Panc1 (cell line): ENCODE results near the gene STPG1. TPM values are rescaled to one million over a fixed set of nuclear protein-coding genes. Genes with fewer than 3 reads are reported as not detected.

Source experiments
- ATAC-seq: fragments of 200-7000 bp; cut with Tn5 transposase; 2 replicates; pipeline ENCODE4 v1.9.1; 2020; ENCODE audit warnings: mild to moderate bottlenecking, moderate library complexity
- BruUV-seq: library from RNA; stranded (reverse); fragments of 400-500 nt; replicated peaks from 2 replicates; lab custom pipeline; 2021; lab: Mats Ljungman, UMichigan
- CTCF ChIA-PET: fragments of 300-600 bp; sonication (Branson Sonifier 250); formaldehyde crosslinking; loops from one replicate; lab custom pipeline; 2022; ENCODE audit warnings: antibody characterized with exemption; lab: Charles Lee
- POLR2A ChIA-PET: fragments of 300-600 bp; sonication (Branson Sonifier 250); formaldehyde crosslinking; loops from one replicate; lab custom pipeline; 2022; ENCODE audit warnings: antibody characterized with exemption; lab: Charles Lee
- DNase-seq: peaks from one replicate; pipeline ENCODE4 v3.0.0-alpha.2; 2010; ENCODE audit warnings: low read depth, low spot score
- H3K27ac ChIP-seq: 2 replicates; pipeline ENCODE4 v1.5.1; 2011; ENCODE audit warnings: mild to moderate bottlenecking, low read length, inconsistent platforms
- H3K27me3 ChIP-seq: fragments of 200-500 bp; sonication (Bioruptor generic); 2 replicates; pipeline ENCODE4 v1.6.0; 2014; ENCODE audit warnings: low read length, inconsistent platforms; ENCODE audit not compliant: control insufficient read depth, insufficient read depth
- H3K36me3 ChIP-seq: fragments of 200-500 bp; sonication (Bioruptor generic); 2 replicates; pipeline ENCODE4 v1.5.1; 2014; ENCODE audit warnings: inconsistent platforms, mild to moderate bottlenecking, low read length, moderate library complexity; ENCODE audit not compliant: control insufficient read depth, insufficient read depth
- H3K4me1 ChIP-seq: 2 replicates; pipeline ENCODE4 v1.5.1; 2011; ENCODE audit warnings: inconsistent platforms, mild to moderate bottlenecking, low read length, moderate library complexity; ENCODE audit not compliant: control insufficient read depth, insufficient read depth
- H3K4me3 ChIP-seq, 2 experiments: 2 replicates each; pipeline ENCODE4 v1.5.1; 2011 to 2012; ENCODE audit warnings: low read depth in 2 of 2, low read length in 2 of 2, mild to moderate bottlenecking in 2 of 2, inconsistent platforms in 1 of 2, moderate library complexity in 1 of 2
- H3K9me3 ChIP-seq: fragments of 200-500 bp; sonication (Bioruptor generic); 2 replicates; pipeline ENCODE4 v1.5.1; 2014; ENCODE audit warnings: low read depth, mild to moderate bottlenecking, inconsistent platforms, low read length, moderate library complexity; ENCODE audit not compliant: control insufficient read depth, insufficient read depth
- CTCF ChIP-seq: fragments of 450-650 bp; IDR thresholded peaks from 2 replicates; pipeline ENCODE4 v1.5.1; 2017; ENCODE audit warnings: mild to moderate bottlenecking
- POLR2AphosphoS5 ChIP-seq: IDR thresholded peaks from 2 replicates; pipeline ENCODE4 v1.6.1; 2012; ENCODE audit warnings: mild to moderate bottlenecking, low read depth, low read length, moderate library complexity
- REST ChIP-seq, 2 experiments: IDR thresholded peaks; 2 replicates each; pipeline ENCODE4 v1.6.1; 2011 to 2012; ENCODE audit warnings: low read depth in 2 of 2, control low read depth in 1 of 2, low read length in 1 of 2, mild to moderate bottlenecking in 1 of 2, moderate library complexity in 1 of 2; ENCODE audit not compliant: insufficient read depth in 1 of 2
- SIN3A ChIP-seq: IDR thresholded peaks from 2 replicates; pipeline ENCODE4 v1.6.1; 2012; ENCODE audit warnings: low read depth, mild to moderate bottlenecking, low read length, moderate library complexity, borderline replicate concordance; ENCODE audit not compliant: insufficient read depth
- TCF7L2 ChIP-seq: IDR thresholded peaks from 2 replicates; pipeline ENCODE4 v1.6.1; 2011; ENCODE audit warnings: mild to moderate bottlenecking, low read depth, low read length, inconsistent platforms
- in situ Hi-C: cut with HindIII; loops from 2 replicates; pipeline ENCODE4 v1.10.0; 2016; ENCODE audit warnings: low sequenced_read_pairs, low pct_unique_long_range_greater_than_20kb
- intact Hi-C: fragments of 100-400 bp; cut with micrococcal nuclease; formaldehyde crosslinking; loops from one replicate; pipeline ENCODE4 v1.10.0; 2022; ENCODE audit not compliant: unreplicated experiment
- total RNA-seq: library from RNA; stranded (reverse); gene quantifications from one replicate; pipeline ENCODE4 v1.2.1, GENCODE V29; 2021; ENCODE audit not compliant: unreplicated experiment

STPG1 gene
- total RNA-seq, 1 experiment from 2014 or later = 9.9 TPM

DNA sequence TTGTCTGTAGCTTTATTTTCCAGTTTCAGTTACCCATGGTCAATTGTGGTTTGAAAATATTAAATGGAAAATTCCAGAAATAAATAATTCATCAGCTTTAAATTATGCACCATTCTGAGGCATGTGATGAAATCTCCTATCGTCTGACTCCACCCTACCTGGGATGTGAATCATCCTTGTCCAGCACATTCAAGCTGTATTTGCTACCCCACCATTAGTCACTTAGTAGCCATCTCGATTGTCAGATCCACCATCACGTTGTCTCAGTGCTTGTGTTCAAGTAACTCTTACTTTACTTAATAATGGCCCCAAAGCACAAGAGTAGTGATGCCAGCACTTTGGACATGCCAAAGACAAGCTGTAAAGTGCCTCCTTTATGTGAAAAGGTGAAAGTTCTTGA is 4.0 kb downstream of the STPG1 start:
- Histone ChIP-seq H3K4me1 (peaks cover 14% of the 10 kb centered on the region; the same call in 1 of the 2 replicates), H3K9me3 (no peaks in the 10 kb centered on the region), H3K27me3 (no peaks in the 10 kb centered on the region), H3K4me3 (no peak overlapping the region), H3K27ac (no peak overlapping the region), H3K36me3 (no peaks in the 10 kb centered on the region)
- POLR2A ChIA-PET = no interaction called here
- in situ Hi-C loops (no loop called here), intact Hi-C loops (no loop called here)
- TF ChIP-seq SIN3A (no peak), TCF7L2 (no peak), REST (IDR thresholded peaks at IDR 0.05; ENCODE audit: insufficient read depth in 1 of 2, low read depth in 2 of 2, low read length in 1 of 2) (no peak), POLR2AphosphoS5 (no peak), CTCF (no peak)
- DNase-seq (no peak), ATAC-seq (no peak)
- no TSS peak for BruUV-seq
- CTCF ChIA-PET = interaction anchor here (0.6 kb wide), 1 partner anchor 124 kb away, joined by 3 read pairs; no protein-coding TSS in a partner anchor

DNA sequence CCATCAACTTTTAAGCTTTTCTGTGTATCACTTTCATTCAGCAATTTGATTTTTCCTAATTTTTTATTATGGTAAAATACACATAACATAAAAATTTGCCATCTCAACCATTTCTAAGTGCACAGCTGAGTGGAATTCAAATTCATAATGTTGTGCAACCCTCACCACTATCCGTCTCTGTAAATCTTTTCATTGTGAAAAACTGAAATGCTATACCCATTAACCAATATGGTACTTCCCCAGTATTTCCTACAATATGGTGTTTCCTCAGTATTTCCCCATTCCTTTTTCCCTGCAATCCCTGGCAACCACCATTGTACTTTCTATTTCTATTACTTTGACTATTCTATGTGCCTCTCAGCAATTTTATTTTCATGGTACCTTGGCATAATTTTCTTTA is 6.8 kb downstream of the STPG1 start:
- Histone ChIP-seq H3K4me1 (no peaks in the 10 kb centered on the region), H3K27me3 (no peaks in the 10 kb centered on the region), H3K4me3 (no peak overlapping the region), H3K27ac (no peak overlapping the region), H3K36me3 (no peaks in the 10 kb centered on the region), H3K9me3 (no peaks in the 10 kb centered on the region)
- no peak for DNase-seq
- intact Hi-C loops (no loop called here), in situ Hi-C loops (no loop called here)
- POLR2A ChIA-PET = no interaction called here
- no peak for ATAC-seq
- BruUV-seq = no TSS peak
- CTCF ChIA-PET = no interaction called here
- no peak for TF ChIP-seq TCF7L2
- no peak for TF ChIP-seq CTCF
- no peak for TF ChIP-seq POLR2AphosphoS5
- TF ChIP-seq REST (IDR thresholded peaks at IDR 0.05; ENCODE audit: insufficient read depth in 1 of 2, low read depth in 2 of 2, low read length in 1 of 2) = no peak
- TF ChIP-seq SIN3A = no peak
